ENCODE data around the gene COL20A1. TPM values are rescaled to one million over a fixed set of nuclear protein-coding genes. Genes with fewer than 3 reads are reported as not detected.

COL20A1 gene
- total RNA-seq, 1 donor from 2014 or later, result not detected

GRCh38 chr20:63357921-63358905 is 65.2 kb downstream of the COL20A1 start:
- no peak for DNase-seq (ENCODE audit: low spot score)
- no peaks in the 10 kb centered on the region for H3K9me3 Mint-ChIP-seq
- H3K4me3 Mint-ChIP-seq, result no peak overlapping the region
- H3K36me3 Mint-ChIP-seq (ENCODE audit: low read depth), result no peaks in the 10 kb centered on the region
- peaks cover 8% of the 10 kb centered on the region for H3K27me3 Mint-ChIP-seq (ENCODE audit: insufficient read depth)
- no peak overlapping the region for H3K27ac Mint-ChIP-seq
- no peaks in the 10 kb centered on the region for H3K4me1 Mint-ChIP-seq (ENCODE audit: low read depth)
- intact Hi-C loops (cut with micrococcal nuclease), result no loop called here

- no peak for DNase-seq (ENCODE audit: low spot score)
- intact Hi-C loops (cut with micrococcal nuclease), result no loop called here
- Mint-ChIP-seq H3K4me1 (ENCODE audit: low read depth) (no peaks in the 10 kb centered on the region), H3K27me3 (ENCODE audit: insufficient read depth) (peaks cover 8% of the 10 kb centered on the region), H3K4me3 (no peak overlapping the region), H3K9me3 (no peaks in the 10 kb centered on the region), H3K27ac (no peak overlapping the region), H3K36me3 (ENCODE audit: low read depth) (no peaks in the 10 kb centered on the region)
These were observed 66.4 kb downstream of the COL20A1 start for GRCh38 chr20:63359164-63359934.

- DNase-seq (ENCODE audit: low spot score), result no peak
- Mint-ChIP-seq H3K4me1 (ENCODE audit: low read depth) (no peaks in the 10 kb centered on the region), H3K27me3 (ENCODE audit: insufficient read depth) (peaks cover 8% of the 10 kb centered on the region), H3K27ac (no peak overlapping the region), H3K4me3 (no peak overlapping the region), H3K9me3 (no peaks in the 10 kb centered on the region), H3K36me3 (ENCODE audit: low read depth) (no peaks in the 10 kb centered on the region)
- intact Hi-C loops (cut with micrococcal nuclease), result no loop called here
These were observed 67.2 kb downstream of the COL20A1 start for GRCh38 chr20:63359937-63360849.

GRCh38 chr20:63360850-63361518 is 68.0 kb downstream of the COL20A1 start, which contains the start of gene CHRNA4:
TSS of gene CHRNA4 (minus strand) at chr20:63361349. CDS start at chr20:63361165, 184 bp downstream.
- intact Hi-C loops (cut with micrococcal nuclease), result no loop called here
- Mint-ChIP-seq H3K4me3 (no peak within 1 kb of the TSS), H3K4me1 (ENCODE audit: low read depth) (no peaks in the 10 kb centered on the region), H3K9me3 (no peaks in the 10 kb centered on the region), H3K27me3 (ENCODE audit: insufficient read depth) (peaks cover 8% of the 10 kb centered on the region), H3K27ac (no peak within 1 kb of the TSS), H3K36me3 (ENCODE audit: low read depth) (no peaks in the 10 kb centered on the region)
- no peak for DNase-seq (ENCODE audit: low spot score)

- no peak for DNase-seq (ENCODE audit: low spot score)
- H3K4me1 Mint-ChIP-seq (ENCODE audit: low read depth), result no peaks in the 10 kb centered on the region
- H3K9me3 Mint-ChIP-seq, result no peaks in the 10 kb centered on the region
- no peak overlapping the region for H3K4me3 Mint-ChIP-seq
- H3K27ac Mint-ChIP-seq, result no peak overlapping the region
- H3K36me3 Mint-ChIP-seq (ENCODE audit: low read depth), result no peaks in the 10 kb centered on the region
- intact Hi-C loops (cut with micrococcal nuclease), result no loop called here
- peaks cover 10% of the 10 kb centered on the region for H3K27me3 Mint-ChIP-seq (ENCODE audit: insufficient read depth)
These were observed 68.8 kb downstream of the COL20A1 start for GRCh38 chr20:63361519-63362435.

GRCh38 chr20:63362436-63363009 is 69.5 kb downstream of the COL20A1 start:
- no peaks in the 10 kb centered on the region for H3K9me3 Mint-ChIP-seq
- H3K4me3 Mint-ChIP-seq, result no peak overlapping the region
- no peaks in the 10 kb centered on the region for H3K4me1 Mint-ChIP-seq (ENCODE audit: low read depth)
- peaks cover 10% of the 10 kb centered on the region for H3K27me3 Mint-ChIP-seq (ENCODE audit: insufficient read depth)
- intact Hi-C loops (cut with micrococcal nuclease), result no loop called here
- H3K36me3 Mint-ChIP-seq (ENCODE audit: low read depth), result no peaks in the 10 kb centered on the region
- H3K27ac Mint-ChIP-seq, result no peak overlapping the region
- DNase-seq (ENCODE audit: low spot score), result no peak

- no peak overlapping the region for H3K27ac Mint-ChIP-seq
- H3K4me1 Mint-ChIP-seq (ENCODE audit: low read depth), result no peaks in the 10 kb centered on the region
- H3K9me3 Mint-ChIP-seq, result no peaks in the 10 kb centered on the region
- intact Hi-C loops (cut with micrococcal nuclease), result no loop called here
- peaks cover 10% of the 10 kb centered on the region for H3K27me3 Mint-ChIP-seq (ENCODE audit: insufficient read depth)
- DNase-seq (ENCODE audit: low spot score), result no peak
- H3K4me3 Mint-ChIP-seq, result no peak overlapping the region
- H3K36me3 Mint-ChIP-seq (ENCODE audit: low read depth), result no peaks in the 10 kb centered on the region
These were observed 70.3 kb downstream of the COL20A1 start for GRCh38 chr20:63363013-63363957.

- Mint-ChIP-seq H3K4me3 (no peak overlapping the region), H3K27me3 (ENCODE audit: insufficient read depth) (peaks cover 10% of the 10 kb centered on the region), H3K9me3 (no peaks in the 10 kb centered on the region), H3K4me1 (ENCODE audit: low read depth) (no peaks in the 10 kb centered on the region), H3K36me3 (ENCODE audit: low read depth) (no peaks in the 10 kb centered on the region), H3K27ac (no peak overlapping the region)
- intact Hi-C loops (cut with micrococcal nuclease), result no loop called here
- no peak for DNase-seq (ENCODE audit: low spot score)
These were observed 71.1 kb downstream of the COL20A1 start for GRCh38 chr20:63363981-63364561.

- Mint-ChIP-seq H3K27ac (no peak overlapping the region), H3K36me3 (ENCODE audit: low read depth) (no peaks in the 10 kb centered on the region), H3K9me3 (no peaks in the 10 kb centered on the region), H3K4me1 (ENCODE audit: low read depth) (no peaks in the 10 kb centered on the region), H3K27me3 (ENCODE audit: insufficient read depth) (peaks cover 6% of the 10 kb centered on the region), H3K4me3 (no peak overlapping the region)
- no peak for DNase-seq (ENCODE audit: low spot score)
- intact Hi-C loops (cut with micrococcal nuclease), result no loop called here
These were observed 72.0 kb downstream of the COL20A1 start for GRCh38 chr20:63364801-63365585.
